Measurements from ENCODE around the gene COX20.
A peak's percentile ranks its signal among the peaks of the same experiment; 100 is the strongest.

COX20 gene

DNA sequence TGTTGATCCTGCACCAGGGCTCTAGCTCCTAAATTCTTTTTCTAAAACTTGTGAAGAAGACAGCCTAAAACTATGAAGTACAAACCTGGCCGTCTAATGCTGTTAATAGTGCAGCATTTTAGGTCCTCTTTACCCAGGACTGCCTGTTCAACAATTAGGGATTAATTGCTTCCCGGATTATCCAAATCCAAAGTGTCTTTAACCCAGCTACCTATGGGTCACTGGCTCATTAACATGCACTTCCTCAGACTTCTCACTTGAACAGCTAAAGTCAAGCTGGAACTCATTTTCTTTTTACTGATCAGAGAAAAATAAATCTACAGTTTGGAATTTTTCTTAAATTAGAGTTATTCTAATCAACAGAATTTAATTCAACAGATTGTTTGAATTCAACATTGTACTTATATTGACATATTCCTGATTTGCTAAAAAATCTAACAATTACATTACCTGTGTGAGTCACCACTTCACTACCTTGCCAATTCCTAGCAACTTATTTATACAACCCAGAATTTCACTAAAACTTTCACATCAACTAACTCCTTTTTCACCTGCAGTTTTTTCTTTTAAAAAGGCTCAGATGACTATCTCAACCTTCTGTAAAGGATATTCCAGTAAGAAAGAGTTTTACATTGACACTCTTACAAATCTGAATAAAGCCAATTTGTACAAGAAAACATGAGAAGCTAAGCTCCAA lies 25.6 kb downstream of the COX20 start:
- DNase-seq (ENCODE audit: low read depth, low spot score): no peak
- H3K9ac ChIP-seq (ENCODE audit: insufficient read length, low read depth): peak overlapping the region; percentile 78
- H3K4me1 ChIP-seq (ENCODE audit: insufficient read depth, insufficient read length): peaks cover 3% of the 10 kb centered on the region
- peak overlapping the region; percentile 76 for H3K4me3 ChIP-seq (ENCODE audit: insufficient read length, low read depth)
- no peaks in the 10 kb centered on the region for H3K9me3 ChIP-seq (ENCODE audit: insufficient read depth, low read length)
- TF ChIP-seq ZNF274 (IDR thresholded peaks at IDR 0.05; ENCODE audit: low read depth, low read length) (no peak), YY1 (IDR thresholded peaks at IDR 0.05; ENCODE audit: insufficient read depth, insufficient read length) (no peak), SUZ12 (IDR thresholded peaks at IDR 0.05; ENCODE audit: extremely low read depth, insufficient read depth, insufficient read length) (no peak)
- no peaks in the 10 kb centered on the region for H3K27me3 ChIP-seq (ENCODE audit: insufficient read depth, insufficient read length)
- peaks cover 74% of the 10 kb centered on the region for H3K36me3 ChIP-seq (ENCODE audit: insufficient read depth, insufficient read length, low read length)

- Histone ChIP-seq H3K9me3 (ENCODE audit: insufficient read depth, low read length) (no peaks in the 10 kb centered on the region), H3K27me3 (ENCODE audit: insufficient read depth, insufficient read length) (no peaks in the 10 kb centered on the region), H3K36me3 (ENCODE audit: insufficient read depth, insufficient read length, low read length) (peaks cover 68% of the 10 kb centered on the region), H3K4me1 (ENCODE audit: insufficient read depth, insufficient read length) (peaks cover 3% of the 10 kb centered on the region), H3K4me3 (ENCODE audit: insufficient read length, low read depth) (peak overlapping the region; percentile 76), H3K9ac (ENCODE audit: insufficient read length, low read depth) (peak overlapping the region; percentile 78)
- DNase-seq (ENCODE audit: low read depth, low spot score): no peak
- TF ChIP-seq SUZ12 (IDR thresholded peaks at IDR 0.05; ENCODE audit: extremely low read depth, insufficient read depth, insufficient read length): no peak
- no peak for TF ChIP-seq YY1 (IDR thresholded peaks at IDR 0.05; ENCODE audit: insufficient read depth, insufficient read length)
- TF ChIP-seq ZNF274 (IDR thresholded peaks at IDR 0.05; ENCODE audit: low read depth, low read length): no peak
Measured at GRCh38 chr1:244861683-244862082, 26.2 kb downstream of the COX20 start.

DNA sequence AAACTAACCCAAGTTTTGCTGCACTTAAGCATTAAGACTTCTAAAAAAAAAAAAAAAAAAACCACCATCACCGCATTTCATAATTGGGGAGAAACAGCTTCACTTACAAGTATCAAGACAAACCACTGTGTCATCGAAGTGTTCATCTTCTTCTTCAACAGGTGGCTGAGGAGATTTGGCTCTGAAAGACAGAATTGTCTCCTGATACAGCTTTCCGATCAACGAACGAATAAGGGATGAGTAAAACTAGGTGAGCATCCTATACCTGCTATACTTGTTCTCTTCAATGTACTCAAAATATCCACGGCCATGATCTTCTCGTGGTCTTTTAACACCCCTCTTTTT lies 26.9 kb downstream of the COX20 start:
- Histone ChIP-seq H3K36me3 (ENCODE audit: insufficient read depth, insufficient read length, low read length) (peaks cover 61% of the 10 kb centered on the region), H3K4me1 (ENCODE audit: insufficient read depth, insufficient read length) (peaks cover 3% of the 10 kb centered on the region), H3K9me3 (ENCODE audit: insufficient read depth, low read length) (no peaks in the 10 kb centered on the region), H3K9ac (ENCODE audit: insufficient read length, low read depth) (peak overlapping the region; percentile 78), H3K4me3 (ENCODE audit: insufficient read length, low read depth) (peak overlapping the region; percentile 76), H3K27me3 (ENCODE audit: insufficient read depth, insufficient read length) (no peaks in the 10 kb centered on the region)
- DNase-seq (ENCODE audit: low read depth, low spot score): no peak
- no peak for TF ChIP-seq ZNF274 (IDR thresholded peaks at IDR 0.05; ENCODE audit: low read depth, low read length)
- TF ChIP-seq SUZ12 (IDR thresholded peaks at IDR 0.05; ENCODE audit: extremely low read depth, insufficient read depth, insufficient read length): no peak
- TF ChIP-seq YY1 (IDR thresholded peaks at IDR 0.05; ENCODE audit: insufficient read depth, insufficient read length): no peak

GRCh38 chr1:244862699-244863490 lies 27.4 kb downstream of the COX20 start:
- H3K27me3 ChIP-seq (ENCODE audit: insufficient read depth, insufficient read length): no peaks in the 10 kb centered on the region
- DNase-seq (ENCODE audit: low read depth, low spot score): peak; percentile 98
- H3K9me3 ChIP-seq (ENCODE audit: insufficient read depth, low read length): no peaks in the 10 kb centered on the region
- TF ChIP-seq SUZ12 (IDR thresholded peaks at IDR 0.05; ENCODE audit: extremely low read depth, insufficient read depth, insufficient read length): no peak
- TF ChIP-seq YY1 (IDR thresholded peaks at IDR 0.05; ENCODE audit: insufficient read depth, insufficient read length): no peak
- TF ChIP-seq ZNF274 (IDR thresholded peaks at IDR 0.05; ENCODE audit: low read depth, low read length): no peak
- H3K4me3 ChIP-seq (ENCODE audit: insufficient read length, low read depth): peak overlapping the region; percentile 99
- peak overlapping the region; percentile 99 for H3K9ac ChIP-seq (ENCODE audit: insufficient read length, low read depth)
- H3K4me1 ChIP-seq (ENCODE audit: insufficient read depth, insufficient read length): peaks cover 3% of the 10 kb centered on the region
- peaks cover 56% of the 10 kb centered on the region for H3K36me3 ChIP-seq (ENCODE audit: insufficient read depth, insufficient read length, low read length)

DNA sequence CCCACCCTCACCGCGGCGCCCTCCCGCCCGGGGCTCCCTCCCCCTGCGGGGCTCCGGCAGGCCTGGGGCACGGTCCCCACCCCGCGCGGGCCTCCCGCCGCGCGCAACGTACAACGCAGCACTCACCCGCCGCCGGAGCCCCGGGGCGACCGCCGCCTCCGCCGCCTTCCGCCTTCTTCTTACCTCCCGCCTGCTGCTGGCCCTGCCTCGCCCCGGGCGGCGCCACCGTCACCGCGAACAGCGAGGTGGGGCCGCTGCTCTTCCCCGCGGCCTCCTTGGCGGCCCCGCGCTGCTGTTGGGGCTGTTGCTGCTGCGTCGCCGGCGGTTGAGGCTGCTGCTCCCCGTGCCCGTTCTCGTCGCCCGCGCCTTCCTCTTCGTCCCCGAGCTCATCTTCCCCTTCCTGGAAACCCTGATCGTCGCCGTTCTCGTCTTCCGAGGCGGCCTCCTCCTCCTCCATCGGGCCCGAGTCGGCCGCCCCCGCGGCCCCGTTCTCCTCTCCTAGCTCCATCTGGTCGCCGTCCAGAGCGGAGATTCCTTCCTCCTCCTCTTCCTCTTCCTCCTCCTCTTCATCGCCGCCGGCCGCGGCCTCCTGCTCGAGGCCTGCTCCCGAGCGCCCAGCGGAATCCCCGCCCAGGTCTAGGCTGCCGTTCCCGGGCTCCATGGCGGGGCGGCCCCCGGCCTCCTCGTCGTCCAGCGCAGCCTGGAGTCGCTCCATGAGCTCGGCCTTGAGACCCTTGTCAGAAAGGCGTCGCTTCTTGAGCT lies 28.2 kb downstream of the COX20 start:
- Histone ChIP-seq H3K4me1 (ENCODE audit: insufficient read depth, insufficient read length) (peaks cover 3% of the 10 kb centered on the region), H3K27me3 (ENCODE audit: insufficient read depth, insufficient read length) (no peaks in the 10 kb centered on the region), H3K9ac (ENCODE audit: insufficient read length, low read depth) (peak overlapping the region; percentile 99), H3K4me3 (ENCODE audit: insufficient read length, low read depth) (peak overlapping the region; percentile 99), H3K36me3 (ENCODE audit: insufficient read depth, insufficient read length, low read length) (peaks cover 48% of the 10 kb centered on the region), H3K9me3 (ENCODE audit: insufficient read depth, low read length) (no peaks in the 10 kb centered on the region)
- TF ChIP-seq ZNF274 (IDR thresholded peaks at IDR 0.05; ENCODE audit: low read depth, low read length) (no peak), SUZ12 (IDR thresholded peaks at IDR 0.05; ENCODE audit: extremely low read depth, insufficient read depth, insufficient read length) (no peak), YY1 (IDR thresholded peaks at IDR 0.05; ENCODE audit: insufficient read depth, insufficient read length) (no peak)
- DNase-seq (ENCODE audit: low read depth, low spot score): no peak

- peaks cover 8% of the 10 kb centered on the region for H3K4me1 ChIP-seq (ENCODE audit: insufficient read depth, insufficient read length)
- H3K9ac ChIP-seq (ENCODE audit: insufficient read length, low read depth): peak within 1 kb of the TSS; percentile 99
- no peaks in the 10 kb centered on the region for H3K9me3 ChIP-seq (ENCODE audit: insufficient read depth, low read length)
- peak; percentile 100 for DNase-seq (ENCODE audit: low read depth, low spot score)
- no peak for TF ChIP-seq SUZ12 (IDR thresholded peaks at IDR 0.05; ENCODE audit: extremely low read depth, insufficient read depth, insufficient read length)
- no peak for TF ChIP-seq YY1 (IDR thresholded peaks at IDR 0.05; ENCODE audit: insufficient read depth, insufficient read length)
- TF ChIP-seq ZNF274 (IDR thresholded peaks at IDR 0.05; ENCODE audit: low read depth, low read length): no peak
- H3K27me3 ChIP-seq (ENCODE audit: insufficient read depth, insufficient read length): no peaks in the 10 kb centered on the region
- H3K36me3 ChIP-seq (ENCODE audit: insufficient read depth, insufficient read length, low read length): peaks cover 40% of the 10 kb centered on the region
- peak within 1 kb of the TSS; percentile 99 for H3K4me3 ChIP-seq (ENCODE audit: insufficient read length, low read depth)
Measured at GRCh38 chr1:244864253-244865027, 29.0 kb downstream of the COX20 start, which contains the start of gene HNRNPU. TSS of gene HNRNPU (minus strand) at chr1:244864543. CDS start at chr1:244864307, 236 bp downstream.
